Pons (tissue), 1 donor: ENCODE data around the gene RARG.

Source experiments
- DNase-seq: peaks from one replicate; pipeline ENCODE4 v3.0.0-alpha.2; 2016; ENCODE audit warnings: low spot score

The RARG gene

DNA sequence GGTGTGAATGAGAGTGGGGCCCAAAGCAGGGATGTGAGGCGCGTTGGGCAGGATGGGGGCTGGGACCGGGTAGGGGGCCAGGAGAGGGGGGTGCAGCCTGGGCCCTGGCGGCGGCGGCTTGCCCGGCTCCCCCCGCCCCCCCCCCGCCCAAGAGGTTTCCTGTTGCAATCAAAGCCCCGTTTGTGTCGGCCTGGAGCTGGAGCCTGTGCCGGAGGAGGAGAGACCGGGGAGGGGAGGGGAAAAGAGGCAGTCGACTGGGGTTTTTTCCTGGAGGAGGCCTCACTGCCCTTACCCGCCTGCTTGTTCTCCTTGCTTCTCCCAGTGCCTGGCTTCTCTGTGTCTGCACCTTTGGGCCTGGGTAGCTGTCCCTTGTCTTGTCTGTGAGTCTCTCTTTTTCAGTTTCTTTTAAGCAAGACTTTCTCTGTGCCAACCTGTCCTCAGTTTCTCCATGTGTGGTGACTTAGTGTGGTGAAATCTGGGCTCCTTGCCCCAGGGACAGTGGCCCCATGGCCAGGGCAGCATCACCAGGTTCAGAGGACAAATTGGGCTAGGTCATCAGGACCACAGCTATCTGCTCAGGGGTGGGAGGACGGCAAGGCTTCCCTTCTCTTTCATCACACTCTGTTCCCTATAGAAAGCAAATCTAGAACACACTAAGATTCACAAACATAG, 8.5 kb downstream of the RARG start:
- DNase-seq = peak; percentile 85

DNA sequence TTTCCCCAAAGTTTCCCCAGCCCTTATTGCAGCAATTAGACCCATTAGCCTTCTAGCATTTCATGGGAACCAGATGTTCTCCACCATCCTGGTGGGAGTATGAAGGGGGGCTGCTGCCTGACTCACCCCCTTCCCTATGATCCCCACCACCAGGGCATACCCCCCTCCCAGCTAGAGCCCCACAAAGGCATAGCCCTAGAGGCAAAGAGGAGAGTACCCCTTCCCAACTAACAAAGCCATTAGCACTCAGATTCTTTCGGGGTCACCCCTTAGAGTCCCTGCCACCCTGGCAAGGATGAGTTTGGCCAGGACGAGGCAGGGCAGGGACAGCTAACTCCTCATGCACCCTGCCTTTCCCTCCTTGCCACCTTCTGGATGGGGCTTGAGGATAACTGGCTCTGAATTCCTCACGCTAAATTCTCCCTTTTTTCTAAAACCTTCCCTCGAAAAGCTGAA, 9.2 kb downstream of the RARG start:
- DNase-seq = no peak

GRCh38 chr12:53222170-53222721, 9.8 kb downstream of the RARG start:
- DNase-seq = no peak

DNA sequence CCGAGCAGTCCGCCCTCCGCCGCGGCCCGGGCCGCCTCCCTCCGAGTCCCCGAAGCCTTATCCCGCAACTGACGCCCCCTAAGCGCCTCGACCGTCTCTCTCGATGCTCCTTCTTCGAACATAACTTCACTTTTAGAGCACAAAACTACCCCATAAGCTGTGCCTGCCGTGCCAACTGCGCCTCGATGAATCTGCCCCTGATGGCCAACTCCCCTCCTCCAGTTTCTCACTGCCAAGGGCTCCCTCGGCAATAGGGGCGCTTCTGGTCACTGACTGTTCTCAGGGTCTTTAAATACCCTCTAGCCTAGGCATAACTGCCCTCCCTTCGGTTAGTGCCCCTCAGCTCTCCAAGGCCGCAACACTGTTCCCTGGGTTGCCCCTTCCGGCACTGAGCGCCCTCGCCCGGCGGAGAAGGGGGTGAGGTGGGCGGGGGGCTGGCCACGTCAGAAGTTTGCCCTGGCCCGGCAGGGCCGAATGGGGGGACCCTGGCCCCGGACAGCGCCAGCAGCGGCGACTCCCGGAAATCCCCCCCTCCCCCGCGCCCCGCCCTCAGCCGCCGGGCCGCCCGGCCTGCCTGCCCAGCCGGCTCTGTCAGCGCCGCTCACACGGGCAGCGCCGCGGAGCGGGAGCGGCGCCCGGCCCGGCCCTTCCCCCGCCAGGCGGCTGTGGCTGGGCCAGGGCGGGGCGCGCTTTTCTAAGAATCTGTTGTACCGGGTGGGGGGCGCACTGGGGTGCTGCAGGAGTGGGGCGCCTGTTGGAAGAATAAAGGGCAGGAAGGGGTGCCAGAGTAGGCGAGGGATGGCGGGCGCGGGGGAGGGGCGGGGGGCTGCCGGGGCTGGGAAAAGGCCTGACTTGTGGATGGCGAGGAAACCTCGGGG, 10.6 kb downstream of the RARG start:
- DNase-seq = no peak

DNA sequence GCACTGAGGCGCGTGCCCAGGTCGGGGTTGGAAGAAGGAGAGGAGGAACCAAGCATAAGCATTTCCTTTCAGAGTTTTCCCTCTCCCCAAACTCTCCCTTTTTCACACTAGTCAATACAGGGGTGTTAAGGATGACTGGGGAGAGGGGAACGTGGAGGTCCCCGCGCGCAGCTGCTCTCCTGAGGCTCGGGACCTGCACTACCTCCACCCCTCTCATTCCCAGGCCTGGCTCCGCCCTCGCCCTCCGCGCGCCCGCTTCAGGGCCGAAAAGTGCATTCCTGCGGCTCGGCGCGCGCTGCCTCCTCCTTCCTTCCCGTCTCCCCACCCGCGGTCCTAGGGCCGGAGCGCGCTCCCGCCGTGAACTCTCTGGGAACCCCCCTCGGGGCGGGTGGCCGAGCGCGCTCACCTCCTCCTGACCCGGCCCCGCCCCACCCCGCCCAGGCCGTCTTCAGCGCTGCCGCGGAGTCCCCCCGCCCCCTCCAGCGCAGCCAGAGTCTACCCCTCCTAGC, 11.3 kb downstream of the RARG start:
- DNase-seq = peak; percentile 69

DNA sequence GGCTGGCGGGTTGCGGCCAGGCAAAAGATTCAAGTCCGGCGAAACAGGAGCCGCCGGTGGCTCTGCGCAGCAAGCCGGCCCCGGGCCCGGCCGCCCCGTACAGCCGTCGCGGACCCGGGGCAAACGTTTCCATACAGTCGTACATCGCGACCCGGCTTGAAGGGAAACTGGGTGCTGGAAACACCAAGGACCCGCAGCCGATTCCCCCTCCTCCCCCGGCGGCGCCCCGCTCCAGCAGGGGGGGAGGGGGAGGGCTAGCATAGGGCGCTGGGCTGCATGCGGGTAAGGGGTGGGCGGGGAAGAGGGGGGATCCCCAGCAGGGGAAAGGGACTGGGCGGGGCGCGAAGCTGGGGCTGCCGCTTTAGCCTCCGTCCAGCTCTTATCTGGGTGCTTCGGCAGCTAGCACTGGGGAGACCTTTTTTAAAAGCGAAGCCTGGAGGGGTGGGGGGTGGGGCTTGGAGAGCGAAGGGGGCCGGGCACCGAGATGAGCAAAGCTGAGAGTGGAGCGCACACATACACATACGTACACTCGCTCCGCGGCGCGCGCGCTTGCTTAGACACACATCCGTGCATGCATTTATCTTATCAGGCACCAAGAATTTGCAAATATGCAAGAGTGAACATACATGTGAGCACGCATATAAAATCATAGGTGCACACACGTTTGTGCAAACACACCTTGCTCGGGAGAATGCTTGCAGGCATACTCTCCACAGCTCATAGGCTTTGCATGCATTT, 11.9 kb downstream of the RARG start:
- DNase-seq = no peak

DNA sequence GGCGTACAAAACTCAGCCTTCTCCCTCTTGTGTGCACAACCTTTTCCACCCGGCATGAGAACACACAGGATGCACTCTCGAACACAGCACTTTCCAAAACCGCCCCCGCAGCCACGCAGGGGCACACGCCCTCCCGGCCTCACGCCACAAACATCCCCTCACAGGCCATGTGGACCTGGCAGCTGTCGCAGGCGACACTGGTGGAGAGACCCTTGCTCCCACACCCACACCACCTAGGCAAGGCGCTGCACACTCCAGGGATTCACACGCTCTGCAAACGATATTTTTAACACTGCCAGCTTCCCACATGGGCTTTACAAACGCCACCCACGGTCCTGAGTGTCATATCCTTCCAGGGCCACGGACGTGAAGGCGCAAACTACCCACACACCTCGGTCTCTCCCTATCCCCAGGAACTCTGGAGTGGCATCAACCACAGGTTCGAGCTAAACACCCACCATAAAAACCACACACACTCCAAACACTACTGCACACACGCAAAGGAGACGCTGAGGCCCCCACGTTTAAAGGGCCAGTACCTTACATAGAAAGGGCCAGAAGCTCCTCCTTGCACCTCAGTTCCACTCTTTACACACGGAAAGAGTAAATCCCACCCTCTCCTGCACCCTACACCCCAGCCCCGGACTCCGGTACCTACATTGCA, 12.6 kb downstream of the RARG start:
- DNase-seq = no peak

- no peak for DNase-seq
These were observed 13.3 kb downstream of the RARG start for GRCh38 chr12:53218551-53219291.

DNA sequence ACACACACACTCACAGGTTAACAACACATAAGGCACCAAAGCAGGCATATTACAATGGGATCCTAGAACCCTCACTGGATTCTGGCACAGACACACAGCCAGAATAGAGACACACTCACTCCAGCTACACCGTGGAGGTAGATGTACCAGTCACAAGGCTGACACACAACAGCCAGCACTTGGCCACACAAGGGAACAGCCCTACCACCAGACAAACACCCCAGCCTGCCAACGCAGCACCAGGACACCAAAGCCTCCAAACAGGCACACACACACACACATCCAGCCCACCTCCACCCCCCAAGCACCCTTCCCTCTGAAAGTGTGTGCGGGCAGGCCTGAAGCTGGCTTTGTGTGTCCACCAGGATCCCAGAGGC, 14.1 kb downstream of the RARG start:
- DNase-seq = no peak

GRCh38 chr12:53217051-53217930, 14.7 kb downstream of the RARG start:
- no peak for DNase-seq

DNA sequence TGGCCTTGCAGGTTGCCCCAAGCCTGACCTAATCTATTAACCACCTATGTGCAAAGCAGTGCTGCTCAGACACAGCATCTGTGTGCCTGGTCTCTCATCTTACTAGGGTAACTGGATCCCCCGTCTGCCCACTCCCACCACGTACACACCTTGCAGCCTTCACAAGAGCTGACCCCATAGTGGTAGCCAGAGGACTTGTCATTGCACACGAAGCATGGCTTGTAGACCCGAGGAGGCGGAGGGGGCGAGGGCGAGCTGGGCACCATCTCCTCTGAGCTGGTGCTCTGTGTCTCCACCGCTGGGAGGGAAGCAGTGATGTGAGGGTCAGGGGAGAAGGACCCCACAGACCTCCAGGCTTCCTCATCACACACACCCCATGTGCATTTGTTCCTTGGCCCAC, 16.5 kb downstream of the RARG start:
- DNase-seq = no peak

GRCh38 chr12:53214687-53215455, 17.1 kb downstream of the RARG start:
- DNase-seq = no peak

DNA sequence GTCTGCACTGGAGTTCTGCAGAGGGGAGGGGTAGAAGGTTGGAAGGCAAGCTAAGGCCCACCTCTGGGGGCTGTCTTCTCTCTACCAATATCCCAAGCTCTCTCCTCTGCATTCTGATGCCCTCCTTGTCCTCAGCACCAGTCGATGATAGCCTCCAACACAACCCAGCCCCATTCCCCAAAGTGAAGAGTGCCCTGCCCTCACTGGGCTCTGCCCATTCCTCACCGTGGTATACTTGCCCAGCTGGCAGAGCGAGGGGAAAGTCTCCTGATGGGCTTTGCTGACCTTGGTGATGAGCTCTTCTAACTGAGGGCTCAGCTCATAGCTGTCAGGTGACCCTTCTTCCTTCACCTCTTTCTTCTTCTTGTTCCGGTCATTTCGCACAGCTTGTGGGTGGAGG, 17.8 kb downstream of the RARG start:
- no peak for DNase-seq

DNA sequence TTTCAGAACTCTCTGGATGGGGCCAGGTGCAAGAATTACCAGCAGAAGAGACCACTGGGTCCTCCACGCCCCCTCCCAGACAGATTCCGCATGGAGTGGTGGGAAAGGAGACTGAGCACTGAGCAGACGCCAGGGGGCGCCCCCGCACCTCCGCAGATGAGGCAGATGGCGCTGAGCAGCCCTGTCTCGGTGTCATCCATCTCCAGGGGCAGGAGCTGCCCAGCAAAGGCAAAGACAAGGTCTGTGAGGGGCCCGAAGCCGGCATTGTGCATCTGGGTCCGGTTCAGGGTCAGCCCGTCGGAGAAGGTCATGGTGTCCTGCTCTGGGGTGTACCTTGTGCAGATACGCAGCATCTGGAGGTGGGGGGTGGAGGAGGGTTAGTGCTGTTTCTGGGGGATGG, 18.7 kb downstream of the RARG start:
- peak; percentile 68 for DNase-seq

- no peak for DNase-seq
These were observed 19.1 kb downstream of the RARG start for GRCh38 chr12:53212931-53213330.

GRCh38 chr12:53211476-53212381, 20.3 kb downstream of the RARG start:
- DNase-seq = no peak

DNA sequence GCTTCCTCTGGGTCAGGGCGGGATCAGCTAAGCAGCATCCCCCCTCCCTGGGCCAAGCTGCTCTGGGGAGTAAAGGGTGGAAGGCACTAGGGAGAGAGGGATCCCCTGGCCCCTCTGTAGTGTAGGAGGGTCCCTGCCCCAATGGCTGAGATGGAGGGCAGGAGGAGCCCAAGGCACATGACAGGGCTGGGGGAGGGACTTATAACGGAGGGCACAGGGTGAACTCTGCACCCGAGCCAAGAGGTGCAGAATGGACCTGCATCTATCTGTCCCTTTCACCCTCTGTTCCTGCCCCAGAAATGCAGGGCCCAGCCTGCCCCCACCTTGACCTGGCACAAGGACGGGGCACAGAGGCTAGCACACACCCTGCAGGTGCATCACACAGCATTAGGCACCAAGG, 21.2 kb downstream of the RARG start:
- no peak for DNase-seq

GRCh38 chr12:53208877-53209463, 23.0 kb downstream of the RARG start:
- DNase-seq = no peak
